Tongue (tissue), 2 donors: ENCODE results near the gene MBD3L4. TPM values are rescaled to one million over a fixed set of nuclear protein-coding genes. Genes with fewer than 3 reads are reported as not detected.
"Not testable (repeated sequence)": the region's sequence is repeated elsewhere in the genome, so short reads cannot be mapped to it uniquely, and the experiment has no call there.

ENCODE experiments used
- DNase-seq: peaks from one replicate; pipeline ENCODE4 v3.0.0-alpha.2; 2015
- total RNA-seq: library from RNA; depleted of rRNA; stranded (reverse); fragments of >200 nt; gene quantifications from one replicate; pipeline ENCODE4 v1.2.3, GENCODE V29; 2014

The MBD3L4 gene
- total RNA-seq, 1 donor from 2014 or later = not detected

GRCh38 chr19:7049021-7049420, 9.0 kb upstream of the MBD3L4 start, which contains the start of gene MBD3L2:
MBD3L2 (plus strand) TSS chr19:7049321; CDS start chr19:7049374, 53 bp downstream.
- DNase-seq = not testable (repeated sequence)

DNA sequence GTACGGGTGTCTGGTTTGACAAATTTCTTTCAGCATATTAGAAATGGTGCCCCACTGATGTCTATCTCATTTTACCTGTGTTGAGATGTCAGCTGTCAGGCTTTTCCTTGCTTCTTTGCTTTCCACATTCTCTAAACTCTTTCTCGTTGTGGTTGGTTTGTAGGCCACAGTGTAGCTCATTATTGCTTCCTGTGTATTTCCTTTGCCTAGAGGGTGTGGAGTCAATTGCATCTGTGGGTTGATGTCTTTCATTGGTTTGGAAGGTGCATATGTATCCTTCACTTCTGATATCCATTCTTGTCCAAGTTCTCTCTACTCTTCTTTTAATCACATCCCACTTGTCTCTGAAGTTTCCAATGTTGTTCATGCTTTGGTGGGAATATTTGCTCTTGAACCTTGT, 1.6 kb upstream of the MBD3L4 start:
- not testable (repeated sequence) for DNase-seq

DNA sequence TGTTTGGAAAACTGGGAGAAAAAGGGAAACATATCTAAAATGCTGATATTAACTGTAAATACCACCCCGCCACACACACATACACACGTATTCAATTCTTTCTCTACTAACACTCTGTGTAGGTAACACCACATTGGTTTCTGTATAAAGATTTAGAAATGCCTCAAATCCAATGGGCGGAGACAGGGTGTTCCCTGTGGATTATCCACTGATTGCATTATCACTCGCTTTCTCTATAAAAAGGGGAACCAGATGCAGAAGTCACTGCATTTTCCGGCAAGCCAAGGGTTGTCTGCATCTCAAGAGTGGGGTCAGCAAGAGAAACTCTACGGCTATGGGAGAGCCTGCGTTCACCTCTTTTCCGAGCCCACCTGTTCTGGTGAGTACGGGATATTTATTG, 9.7 kb downstream of the MBD3L4 start, which contains the start of gene MBD3L5:
MBD3L5 (plus strand) TSS at position 301 of the 400 bp plus-strand sequence; CDS start at position 335, 34 bp downstream.
- DNase-seq = not testable (repeated sequence)

DNA sequence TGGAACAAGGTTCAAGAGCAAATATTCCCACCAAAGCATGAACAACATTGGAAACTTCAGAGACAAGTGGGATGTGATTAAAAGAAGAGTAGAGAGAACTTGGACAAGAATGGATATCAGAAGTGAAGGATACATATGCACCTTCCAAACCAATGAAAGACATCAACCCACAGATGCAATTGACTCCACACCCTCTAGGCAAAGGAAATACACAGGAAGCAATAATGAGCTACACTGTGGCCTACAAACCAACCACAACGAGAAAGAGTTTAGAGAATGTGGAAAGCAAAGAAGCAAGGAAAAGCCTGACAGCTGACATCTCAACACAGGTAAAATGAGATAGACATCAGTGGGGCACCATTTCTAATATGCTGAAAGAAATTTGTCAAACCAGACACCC, 11.2 kb downstream of the MBD3L4 start:
- DNase-seq = not testable (repeated sequence)

DNA sequence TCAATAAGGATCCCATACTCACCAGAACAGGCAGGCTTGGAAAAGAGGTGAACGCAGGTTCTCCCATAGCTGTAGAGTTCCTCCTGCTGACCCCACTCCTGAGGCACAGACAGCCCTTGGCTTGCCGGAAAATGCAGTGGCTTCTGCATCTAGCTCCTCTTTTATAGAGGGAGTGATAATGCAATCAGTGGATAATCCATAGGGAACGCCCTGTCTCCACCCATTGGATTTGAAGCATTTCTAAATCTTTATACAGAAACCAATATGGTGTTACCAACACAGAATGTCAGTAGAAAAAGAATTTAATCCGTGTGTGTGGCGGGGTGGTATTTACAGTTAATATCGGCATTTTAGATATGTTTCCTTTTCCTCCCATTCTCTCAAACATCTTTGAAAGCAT, 18.6 kb downstream of the MBD3L4 start, which contains the start of gene MBD3L2B:
MBD3L2B (minus strand) TSS at position 101 of the 400 bp plus-strand sequence; CDS start at position 67, 34 bp downstream.
- not testable (repeated sequence) for DNase-seq

DNA sequence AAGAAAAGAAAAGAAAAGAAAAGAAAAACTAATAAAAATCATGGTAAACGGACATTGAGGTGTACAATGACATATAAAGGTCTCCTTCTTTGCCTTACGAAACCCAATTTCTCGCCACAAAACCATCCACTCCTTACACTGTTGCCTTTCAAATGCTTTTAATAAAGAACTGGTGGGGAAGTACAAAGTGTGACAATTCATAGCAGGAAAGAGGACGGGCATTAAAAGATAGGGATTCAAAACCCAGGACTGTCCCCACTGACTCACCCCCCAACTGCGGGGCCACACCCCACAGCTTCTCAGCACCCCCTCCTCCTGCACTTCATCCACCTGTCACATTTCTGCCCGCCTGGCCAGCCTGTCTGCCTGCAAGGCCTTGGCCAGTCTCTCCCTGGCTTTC, 21.2 kb downstream of the MBD3L4 start:
- DNase-seq = no peak

DNA sequence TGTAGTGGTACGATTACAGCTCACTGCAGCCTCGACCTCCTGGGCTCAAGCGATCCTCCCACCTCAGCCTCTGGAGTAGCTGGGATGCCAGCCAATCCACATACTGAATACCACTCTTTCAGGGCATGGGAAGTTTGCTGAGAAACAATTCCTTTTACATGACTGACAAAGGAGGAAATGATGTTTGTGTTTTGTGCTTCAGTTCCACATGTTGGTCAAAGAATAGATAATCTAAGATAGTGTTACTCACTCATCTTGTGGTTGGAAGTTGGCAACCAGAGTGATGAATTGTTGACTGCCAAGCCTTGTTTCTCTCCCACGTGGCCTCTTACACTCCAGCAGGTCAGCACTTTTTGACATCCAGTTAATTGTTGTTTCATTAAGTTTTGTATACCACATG, 26.3 kb downstream of the MBD3L4 start:
- DNase-seq = no peak

DNA sequence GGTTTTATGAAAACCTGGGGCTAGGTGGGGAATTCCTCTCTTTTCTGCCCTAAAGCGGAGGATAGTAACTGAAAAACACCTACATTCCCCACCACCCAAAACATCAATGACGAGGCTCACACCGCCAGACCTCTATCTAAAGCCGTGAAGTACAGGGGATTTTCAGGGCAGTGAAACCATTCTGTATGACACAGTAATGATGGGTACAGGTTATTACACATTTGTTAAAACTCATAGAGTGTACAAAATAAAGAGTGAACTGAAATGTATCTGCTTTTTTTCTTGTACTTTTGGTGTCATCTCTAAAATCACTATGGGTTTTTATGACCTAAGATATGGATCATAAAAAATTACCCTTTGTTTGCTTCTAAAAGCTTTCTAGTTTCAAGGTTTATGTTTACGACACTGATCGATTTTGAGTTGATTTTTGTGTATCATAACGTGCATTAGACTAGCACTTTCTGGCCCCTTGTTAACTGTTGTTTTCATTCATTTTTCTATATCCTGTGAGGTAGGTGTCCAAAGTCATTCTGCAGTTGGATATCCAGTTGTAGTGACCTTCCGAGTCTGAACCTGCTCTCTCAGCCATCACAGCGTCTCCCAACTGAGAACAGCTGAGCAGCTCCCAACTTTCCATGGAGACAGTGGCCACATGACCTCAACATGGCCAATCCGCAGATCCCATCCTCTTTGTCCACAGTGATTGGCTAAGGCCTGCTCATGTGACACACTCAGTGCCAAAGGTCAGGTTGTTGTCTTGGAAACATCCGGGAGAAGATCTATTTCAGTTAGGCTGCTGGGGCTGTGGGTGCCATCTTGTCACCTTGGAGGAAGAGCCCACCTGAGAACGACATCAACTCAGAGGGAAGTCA, 29.0 kb downstream of the MBD3L4 start:
- DNase-seq = no peak

DNA sequence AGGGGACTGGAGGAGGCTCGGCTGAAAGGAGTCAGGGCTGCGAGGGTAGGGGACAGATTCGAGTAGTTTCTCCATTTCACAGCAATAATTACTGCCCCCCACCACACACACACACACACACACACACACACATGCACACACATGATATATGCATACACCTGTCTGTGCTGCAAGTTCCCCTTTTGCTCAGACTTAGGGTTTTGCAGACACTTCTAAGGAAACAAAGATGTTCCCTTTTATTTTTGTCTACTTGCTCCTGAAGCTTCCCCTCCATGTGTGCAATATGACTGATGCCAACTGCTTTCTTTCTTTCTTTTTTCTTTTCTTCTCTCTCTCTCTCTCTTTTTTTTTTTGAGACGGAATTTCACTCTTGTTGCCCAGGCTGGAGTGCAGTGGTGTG, 32.1 kb downstream of the MBD3L4 start:
- no peak for DNase-seq

GRCh38 chr19:7006135-7006704, 33.8 kb downstream of the MBD3L4 start:
- no peak for DNase-seq

GRCh38 chr19:7004313-7004931, 35.6 kb downstream of the MBD3L4 start:
- no peak for DNase-seq

- no peak for DNase-seq
Measured at GRCh38 chr19:7000816-7001215, 39.2 kb downstream of the MBD3L4 start.

DNA sequence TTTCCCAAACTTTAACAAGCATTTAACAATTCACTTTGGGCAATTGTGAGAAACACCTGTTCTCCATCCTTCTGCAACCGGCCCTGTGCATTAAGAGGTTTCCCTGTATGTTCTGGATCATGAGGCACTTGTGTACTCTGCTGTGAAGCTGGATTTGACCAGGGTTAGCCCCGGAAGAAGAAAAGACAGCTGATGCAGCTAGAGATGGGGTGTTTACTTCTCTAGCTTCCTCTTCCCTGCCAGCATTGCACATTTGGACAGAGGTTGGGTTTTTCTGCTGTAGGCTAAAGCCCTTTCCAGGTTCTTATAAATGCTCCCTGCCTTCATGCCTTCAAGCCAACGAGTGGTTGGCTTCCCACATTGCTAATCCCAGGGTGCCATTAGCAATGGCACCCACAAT, 39.6 kb downstream of the MBD3L4 start:
- no peak for DNase-seq

GRCh38 chr19:6999933-7000332, 40.0 kb downstream of the MBD3L4 start:
- no peak for DNase-seq

DNA sequence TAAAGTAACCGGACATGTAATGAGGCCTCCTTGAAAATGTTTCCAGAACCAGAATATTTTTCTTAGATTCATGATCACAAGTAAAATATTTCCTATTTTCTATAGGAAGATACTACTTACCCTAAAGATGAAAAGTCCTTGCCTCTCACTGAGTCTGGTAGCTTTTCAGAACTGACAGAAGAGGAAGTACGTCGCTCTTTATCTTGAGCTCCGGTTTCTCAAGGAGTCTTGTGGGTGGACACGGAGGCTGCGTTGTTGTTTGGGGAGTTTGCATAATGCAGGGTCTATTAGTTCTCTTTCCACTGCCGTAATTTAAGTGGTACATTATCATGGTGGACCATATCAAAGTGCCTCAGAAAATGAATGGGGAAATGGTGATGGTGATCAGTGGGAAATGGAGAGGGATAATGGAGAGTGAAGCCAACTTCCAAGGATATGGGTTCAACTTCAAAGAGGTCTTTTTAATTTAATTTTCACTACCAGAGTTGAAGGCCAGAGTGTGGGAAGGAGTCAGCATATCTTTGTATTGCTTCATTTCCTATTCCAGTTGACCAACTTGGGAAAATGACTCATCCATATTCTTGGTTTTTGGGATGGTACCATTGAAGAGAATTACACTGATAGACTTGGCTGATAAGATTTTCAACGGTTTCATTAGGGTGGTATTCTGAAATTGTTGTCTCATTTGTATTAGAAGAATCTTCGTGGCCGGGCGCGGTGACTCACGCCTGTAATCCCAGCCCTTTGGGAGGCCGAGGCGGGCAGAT, 42.1 kb downstream of the MBD3L4 start:
- DNase-seq = no peak

DNA sequence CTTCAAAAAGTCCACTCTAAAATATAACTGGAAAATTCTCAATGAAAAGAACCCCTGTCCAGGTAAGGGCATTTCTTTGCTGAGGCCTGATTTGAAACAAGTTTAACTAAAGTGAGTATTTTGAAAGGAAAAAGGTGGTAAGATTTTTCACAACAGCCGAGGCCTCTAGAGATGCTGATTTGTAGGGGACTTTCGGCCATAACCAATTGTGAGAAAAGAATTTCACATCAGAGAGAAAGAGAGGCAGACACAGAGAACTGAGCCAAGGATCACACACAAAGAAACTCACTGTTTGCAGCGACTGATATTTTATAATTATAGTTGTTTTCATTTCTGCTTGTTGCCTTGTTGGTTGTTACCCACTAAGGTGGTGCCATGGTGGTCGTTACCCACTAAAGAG, 43.2 kb downstream of the MBD3L4 start:
- DNase-seq = no peak

DNA sequence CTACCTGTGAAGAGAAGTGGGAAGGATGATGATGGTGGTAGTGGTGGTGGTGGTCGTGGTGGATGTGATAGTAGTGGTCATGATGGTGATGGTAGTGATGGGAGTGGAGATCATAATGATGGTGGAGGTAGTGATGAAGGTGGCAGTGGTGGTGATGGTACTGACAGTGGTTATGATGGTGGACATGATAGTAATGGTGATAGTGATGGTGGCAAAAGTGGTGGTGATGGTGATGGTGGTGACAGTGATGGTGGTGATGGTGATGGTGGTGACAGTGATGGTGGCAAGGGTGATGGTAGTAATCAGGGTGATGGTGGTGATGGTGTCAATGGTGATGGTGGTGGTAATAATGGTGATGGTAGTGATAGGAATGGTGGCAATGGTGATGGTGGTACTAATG, 44.9 kb downstream of the MBD3L4 start:
- no peak for DNase-seq

DNA sequence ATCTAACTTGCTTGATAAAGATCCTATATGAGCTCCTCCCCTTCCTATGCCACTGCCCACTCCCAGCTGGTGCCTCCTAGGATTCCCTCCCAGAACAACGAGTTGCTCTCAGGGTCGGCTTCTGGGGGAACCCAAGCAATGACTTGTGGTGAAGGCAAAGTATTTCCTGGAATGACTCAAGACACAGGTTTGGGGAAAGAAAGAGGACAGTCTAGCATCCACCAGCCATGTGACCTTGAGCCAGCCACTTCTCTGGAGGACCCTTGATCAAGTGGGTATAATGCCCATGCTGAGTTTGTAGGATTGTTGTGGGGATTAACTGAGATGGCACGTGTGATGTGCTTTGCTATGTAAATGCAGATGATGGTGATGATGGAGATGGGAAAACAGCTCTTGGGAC, 51.7 kb downstream of the MBD3L4 start:
- no peak for DNase-seq

DNA sequence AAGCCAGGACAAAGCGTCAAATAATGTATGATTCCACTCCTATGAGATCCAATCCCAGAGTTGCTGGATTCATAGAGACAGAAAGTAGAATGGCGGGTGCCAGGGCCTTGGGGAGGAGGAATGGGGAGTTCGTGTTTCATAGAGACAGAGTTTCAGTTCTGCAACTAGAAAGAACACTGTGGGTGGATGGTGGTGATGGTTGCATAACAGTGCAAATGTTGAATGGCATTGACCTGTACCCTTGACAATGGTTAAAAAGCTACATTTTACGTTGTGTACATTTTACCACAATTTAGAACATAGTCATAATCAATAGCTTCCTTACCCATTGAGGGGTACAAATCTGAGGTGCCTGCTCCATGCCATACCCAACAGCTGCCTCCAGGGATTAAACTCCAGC, 52.1 kb downstream of the MBD3L4 start:
- no peak for DNase-seq
